GM06990 (cell line): ENCODE measurements around the gene ASPSCR1.

Experiments
- DNase-seq: peaks from one replicate; pipeline ENCODE4 v3.0.0-alpha.2; 2011; ENCODE audit not compliant: insufficient read length; ENCODE audit errors: extremely low read depth
- H3K27me3 ChIP-seq: replicated peaks from 2 replicates; pipeline ENCODE4 v1.6.0; 2011; ENCODE audit warnings: low read length; ENCODE audit not compliant: control insufficient read depth, insufficient read depth
- H3K36me3 ChIP-seq: 2 replicates; pipeline ENCODE4 v1.5.1; 2011; ENCODE audit warnings: low read length; ENCODE audit not compliant: control insufficient read depth, insufficient read depth
- H3K4me3 ChIP-seq: replicated peaks from 2 replicates; pipeline ENCODE4 v1.5.1; 2011; ENCODE audit warnings: low read depth, mild to moderate bottlenecking, control low read depth, low read length
- CTCF ChIP-seq: IDR thresholded peaks from 2 replicates; pipeline ENCODE4 v1.5.1; 2011; ENCODE audit warnings: low read length, control low read depth, mild to moderate bottlenecking, inconsistent platforms; ENCODE audit not compliant: insufficient read depth, poor library complexity, severe bottlenecking

Gene ASPSCR1

GRCh38 chr17:82017612-82018151 lies 40.3 kb downstream of the ASPSCR1 start:
- no peak overlapping the region for H3K4me3 ChIP-seq
- no peaks in the 10 kb centered on the region for H3K27me3 ChIP-seq
- no peak for TF ChIP-seq CTCF
- DNase-seq = no peak
- H3K36me3 ChIP-seq = no peaks in the 10 kb centered on the region; the same call in none of the 2 replicates

GRCh38 chr17:82018152-82018988 lies 40.9 kb downstream of the ASPSCR1 start:
- DNase-seq = no peak
- H3K4me3 ChIP-seq = no peak overlapping the region
- H3K27me3 ChIP-seq = no peaks in the 10 kb centered on the region
- H3K36me3 ChIP-seq = no peaks in the 10 kb centered on the region; the same call in none of the 2 replicates
- TF ChIP-seq CTCF = no peak

- H3K4me3 ChIP-seq = no peak overlapping the region
- no peaks in the 10 kb centered on the region for H3K27me3 ChIP-seq
- no peak for TF ChIP-seq CTCF
- no peaks in the 10 kb centered on the region; the same call in none of the 2 replicates for H3K36me3 ChIP-seq
- DNase-seq = no peak
Observed at GRCh38 chr17:82018989-82019689, 41.7 kb downstream of the ASPSCR1 start.

- Histone ChIP-seq H3K27me3 (no peaks in the 10 kb centered on the region), H3K36me3 (no peaks in the 10 kb centered on the region; the same call in none of the 2 replicates), H3K4me3 (no peak overlapping the region)
- TF ChIP-seq CTCF = peak; percentile 92
- peak; percentile 61 for DNase-seq
Observed at GRCh38 chr17:82019690-82020571, 42.5 kb downstream of the ASPSCR1 start.

GRCh38 chr17:82020572-82021106 lies 43.2 kb downstream of the ASPSCR1 start:
- H3K4me3 ChIP-seq = peak overlapping the region; percentile 8
- TF ChIP-seq CTCF = no peak
- no peaks in the 10 kb centered on the region for H3K27me3 ChIP-seq
- H3K36me3 ChIP-seq = no peaks in the 10 kb centered on the region; the same call in none of the 2 replicates
- no peak for DNase-seq
